GM12864 (cell line): ENCODE data around the gene CCSER1.

Source experiments
- DNase-seq: peaks from one replicate; pipeline ENCODE4 v3.0.0-alpha.2; 2011; ENCODE audit warnings: low read depth
- H3K4me3 ChIP-seq: 2 replicates; pipeline ENCODE4 v1.5.1; 2011; ENCODE audit warnings: mild to moderate bottlenecking, low read depth, low read length, control low read depth
- CTCF ChIP-seq: IDR thresholded peaks from 2 replicates; pipeline ENCODE4 v1.5.1; 2011; ENCODE audit warnings: low read depth, mild to moderate bottlenecking, moderate library complexity, low read length, control low read depth, inconsistent platforms; ENCODE audit errors: missing control alignments

CCSER1 gene

GRCh38 chr4:90227177-90227576, 100.0 kb downstream of the CCSER1 start:
- no peak overlapping the region for H3K4me3 ChIP-seq
- DNase-seq: no peak
- TF ChIP-seq CTCF: no peak

- H3K4me3 ChIP-seq: no peak overlapping the region
- DNase-seq: no peak
- no peak for TF ChIP-seq CTCF
Observed at GRCh38 chr4:90234916-90235547, 107.8 kb downstream of the CCSER1 start.

- TF ChIP-seq CTCF: no peak
- no peak for DNase-seq
Observed at GRCh38 chr4:90237751-90238530, 110.7 kb downstream of the CCSER1 start.

GRCh38 chr4:90240333-90240732, 113.1 kb downstream of the CCSER1 start:
- no peak for DNase-seq
- no peak overlapping the region for H3K4me3 ChIP-seq
- TF ChIP-seq CTCF: no peak

More at GRCh38 chr4:90237751-90238530, 110.7 kb downstream of the CCSER1 start:
- H3K4me3 ChIP-seq: no peak overlapping the region

- TF ChIP-seq CTCF: no peak
- no peak overlapping the region for H3K4me3 ChIP-seq
- no peak for DNase-seq
Observed at GRCh38 chr4:90241008-90241407, 113.8 kb downstream of the CCSER1 start.

GRCh38 chr4:90245837-90246236, 118.6 kb downstream of the CCSER1 start:
- no peak for DNase-seq
- TF ChIP-seq CTCF: no peak
- no peak overlapping the region for H3K4me3 ChIP-seq

GRCh38 chr4:90246816-90247215, 119.6 kb downstream of the CCSER1 start:
- no peak for TF ChIP-seq CTCF
- no peak overlapping the region for H3K4me3 ChIP-seq
- DNase-seq: no peak
